K562 (cell line): ENCODE data around the gene TRAF3. TPM values are rescaled to one million over a fixed set of nuclear protein-coding genes. Genes with fewer than 3 reads are reported as not detected.

Experiments
- ATAC-seq: fragments of 200-7000 bp; cut with Tn5 transposase; 3 replicates; pipeline ENCODE4 v1.9.1; 2020; ENCODE audit warnings: moderate library complexity
- BruUV-seq: library from RNA; stranded (reverse); fragments of 400-500 nt; replicated peaks from 2 replicates; lab custom pipeline; 2021; lab: Mats Ljungman, UMichigan
- CTCF ChIA-PET: fragments of 300-600 bp; formaldehyde crosslinking; extraction: SDS; loops from one replicate; lab custom pipeline; 2021; ENCODE audit warnings: low intra/inter-chr PET ratio; lab: Yijun Ruan, JAX
- POLR2A ChIA-PET: fragments of 300-600, 350-650 bp; sonication (Branson Sonifier 250); formaldehyde crosslinking; extraction: SDS; loops from one replicate; lab custom pipeline; 2021; ENCODE audit warnings: antibody characterized with exemption, inconsistent platforms; lab: Yijun Ruan, JAX
- DNase-seq, 4 experiments: peaks; one replicate each; pipeline versions ENCODE4 v3.0.0 to v3.0.0-alpha.2; 2011 to 2018; ENCODE audit warnings: low spot score in 3 of 4, mixed read lengths in 3 of 4; ENCODE audit errors: extremely low read depth in 1 of 4
- FAIRE-seq: peaks from 2 replicates; lab custom pipeline; 2011; peaks lifted over from hg19 to GRCh38; lab: Jason Lieb, UNC
- H2AFZ ChIP-seq: 2 replicates; pipeline ENCODE4 v1.6.0; 2011; ENCODE audit warnings: low read depth, low read length, control low read depth, inconsistent platforms
- H3K27ac ChIP-seq: fragments of 200-600 bp; 3 replicates; pipeline ENCODE4 v1.8.0; 2011; ENCODE audit warnings: low read depth, mild to moderate bottlenecking, control low read depth, inconsistent platforms, low read length, moderate library complexity, mixed read lengths; ENCODE audit errors: extremely low read depth
- H3K27me3 ChIP-seq, 2 experiments: fragments of 300-600 bp in 1 of 2; 2 replicates in 1 of 2; 3 replicates in 1 of 2; pipeline versions ENCODE4 v1.6.0 to v1.8.0; 2011; ENCODE audit warnings: inconsistent platforms in 2 of 2, low read length in 2 of 2, mild to moderate bottlenecking in 1 of 2, mixed read lengths in 1 of 2, moderate library complexity in 1 of 2; ENCODE audit not compliant: control insufficient read depth in 2 of 2, insufficient read depth in 2 of 2
- H3K36me3 ChIP-seq: fragments of 300-600 bp; 3 replicates; pipeline ENCODE4 v1.8.0; 2011; ENCODE audit warnings: mild to moderate bottlenecking, low read length, inconsistent platforms; ENCODE audit not compliant: control insufficient read depth, insufficient read depth
- H3K4me1 ChIP-seq, 2 experiments: fragments of 200-600 bp in 1 of 2; replicated peaks in 1 of 2; 2 replicates in 1 of 2; 3 replicates in 1 of 2; pipeline versions ENCODE4 v1.5.1 to v1.8.0; 2011; ENCODE audit warnings: inconsistent platforms in 2 of 2, low read length in 2 of 2, mild to moderate bottlenecking in 1 of 2, mixed read lengths in 1 of 2, moderate library complexity in 1 of 2; ENCODE audit not compliant: control insufficient read depth in 2 of 2, insufficient read depth in 2 of 2
- H3K4me2 ChIP-seq: 2 replicates; pipeline ENCODE4 v1.6.1; 2011; ENCODE audit warnings: low read length, control low read depth, inconsistent platforms, mixed read lengths; ENCODE audit not compliant: insufficient read depth
- H3K4me3 ChIP-seq: fragments of 200-600 bp; sonication (generic), shearing (Covaris generic); 2 replicates; pipeline ENCODE4 v1.5.1; 2016; ENCODE audit warnings: control low read depth, inconsistent platforms
- H3K79me2 ChIP-seq: fragments of 200-600 bp; 3 replicates; pipeline ENCODE4 v1.8.0; 2011; ENCODE audit warnings: low read length, inconsistent platforms; ENCODE audit not compliant: control insufficient read depth, insufficient read depth
- H3K9ac ChIP-seq, 2 experiments: 2 replicates each; pipeline versions ENCODE4 v1.6.0 to v1.6.1; 2011; ENCODE audit warnings: low read depth in 2 of 2, low read length in 2 of 2, control low read depth in 1 of 2, inconsistent platforms in 1 of 2, mild to moderate bottlenecking in 1 of 2, mixed read lengths in 1 of 2; ENCODE audit not compliant: insufficient read depth in 1 of 2
- H3K9me1 ChIP-seq: one replicate; pipeline ENCODE4 v1.6.0; 2011; ENCODE audit warnings: inconsistent platforms, mild to moderate bottlenecking, low read length, moderate library complexity; ENCODE audit not compliant: control insufficient read depth, insufficient read depth
- H3K9me3 ChIP-seq: replicated peaks from 2 replicates; pipeline ENCODE4 v1.5.1; 2011; ENCODE audit warnings: low read depth, low read length, inconsistent platforms; ENCODE audit not compliant: control insufficient read depth, insufficient read depth
- H4K20me1 ChIP-seq: replicated peaks from 2 replicates; pipeline ENCODE4 v1.6.1; 2011; ENCODE audit warnings: low read length, inconsistent platforms, mixed read lengths; ENCODE audit not compliant: control insufficient read depth, insufficient read depth
- ATF4 ChIP-seq: fragments of 450-650 bp; formaldehyde crosslinking; IDR thresholded peaks from 2 replicates; pipeline ENCODE4 v1.4.0; 2022; ENCODE audit warnings: mild to moderate bottlenecking, moderate library complexity
- C11orf30 ChIP-seq: fragments of 450-650 bp; IDR thresholded peaks from 2 replicates; pipeline ENCODE4 v1.6.1; 2016; ENCODE audit warnings: low read depth, mild to moderate bottlenecking
- CBX2 ChIP-seq: fragments of 200-600 bp; sonication (generic); IDR thresholded peaks from one replicate; pipeline ENCODE4 v1.6.1; 2012; ENCODE audit warnings: mild to moderate bottlenecking, low read length, inconsistent platforms; ENCODE audit not compliant: insufficient read depth, poor library complexity, severe bottlenecking
- CBX8 ChIP-seq: fragments of 200-600 bp; sonication (generic); IDR thresholded peaks from 2 replicates; pipeline ENCODE4 v1.6.1; 2012; ENCODE audit warnings: borderline replicate concordance, mixed run types, low read depth, mild to moderate bottlenecking, moderate library complexity, mixed read lengths, low read length, control low read depth, inconsistent platforms; ENCODE audit not compliant: poor library complexity, severe bottlenecking; ENCODE audit errors: extremely low read depth
- CCNT2 ChIP-seq: IDR thresholded peaks from 2 replicates; pipeline ENCODE4 v1.6.1; 2011; ENCODE audit warnings: borderline replicate concordance, low read depth, mild to moderate bottlenecking, moderate library complexity, mixed read lengths, low read length; ENCODE audit not compliant: insufficient read length; ENCODE audit errors: extremely low read depth
- ID3 ChIP-seq, 2 experiments: fragments of 250-450 bp in 1 of 2; fragments of 450-650 bp in 1 of 2; sonication (Bioruptor Pico) in 1 of 2; IDR thresholded peaks; 2 replicates each; pipeline versions ENCODE4 v1.6.1 to v1.8.0; 2016 to 2021; ENCODE audit warnings: mild to moderate bottlenecking in 2 of 2, moderate library complexity in 2 of 2, missing compliant biosample characterization in 1 of 2, missing genetic modification characterization in 1 of 2
- IRF9 ChIP-seq: fragments of 450-650 bp; IDR thresholded peaks from 2 replicates; pipeline ENCODE4 v1.6.1; 2016; ENCODE audit warnings: missing biosample characterization, missing genetic modification characterization
- KAT7 ChIP-seq: sonication (generic); formaldehyde crosslinking; IDR thresholded peaks from 2 replicates; pipeline ENCODE4 v1.8.0; 2022; ENCODE audit warnings: missing genetic modification reagents, mild to moderate bottlenecking, borderline replicate concordance
- NEUROD1 ChIP-seq: fragments of 150-350 bp; IDR thresholded peaks from 2 replicates; pipeline ENCODE4 v1.6.1; 2014; ENCODE audit warnings: borderline replicate concordance, low read length, low read depth; ENCODE audit not compliant: partially characterized antibody
- STAG1 ChIP-seq: sonication (generic); formaldehyde crosslinking; IDR thresholded peaks from 2 replicates; pipeline ENCODE4 v1.5.0; 2020; ENCODE audit warnings: missing genetic modification reagents, borderline replicate concordance
- ZBTB7A ChIP-seq: IDR thresholded peaks from 2 replicates; pipeline ENCODE4 v1.6.1; 2011; ENCODE audit warnings: low read depth, mild to moderate bottlenecking, low read length, moderate library complexity, borderline replicate concordance; ENCODE audit not compliant: control insufficient read depth
- ZNF133 ChIP-seq: fragments of 250-450 bp; sonication (Bioruptor Pico); IDR thresholded peaks from 2 replicates; pipeline ENCODE4 v1.4.0; 2020; ENCODE audit warnings: mild to moderate bottlenecking
- ZNF239 ChIP-seq: fragments of 250-450 bp; sonication (Bioruptor Pico); IDR thresholded peaks from 2 replicates; pipeline ENCODE4 v1.4.0; 2020; ENCODE audit warnings: mild to moderate bottlenecking
- WGBS: fragments of 100-300 bp; shearing (Covaris generic); methylation state at CpG from one replicate; pipeline ENCODE4 v1.1.6; 2016; ENCODE audit warnings: low coverage, mixed read lengths; ENCODE audit not compliant: insufficient coverage; ENCODE audit errors: missing lambda C conversion rate; 5-methylcytosine and 5-hydroxymethylcytosine counted together
- in situ Hi-C: fragments of 300-500 bp; cut with MboI; formaldehyde crosslinking; loops from 4 replicates; pipeline ENCODE4 v1.15.0; 2018; ENCODE audit warnings: inconsistent platforms, mixed read lengths
- intact Hi-C: fragments of 100-400 bp; cut with micrococcal nuclease; formaldehyde crosslinking; loops from 2 replicates; pipeline ENCODE4 v1.14.2; 2022
- polyA plus RNA-seq, 8 experiments: library from polyadenylated mRNA; depleted of rRNA in 4 of 8; stranded (reverse) in 5 of 8; unstranded in 3 of 8; fragments of >200 nt; fragmentation: Nextera tagmentation in 2 of 8; fragmentation: Illumina TruSeq in 1 of 8; extraction: Ambion mirVana in 2 of 8; extraction: Trizol in 1 of 8; gene quantifications; 2 replicates each; pipeline versions ENCODE4 v1.2.1 to v1.2.3, GENCODE V29; 2011 to 2014; ENCODE audit warnings: inconsistent platforms in 1 of 8, missing spikeins in 1 of 8
- total RNA-seq, 7 experiments: library from RNA; depleted of rRNA in 6 of 7; stranded (reverse); fragments of >200 nt in 6 of 7; fragmentation: Illumina TruSeq in 2 of 7; extraction: Trizol in 2 of 7; gene quantifications; 2 replicates each; pipeline versions ENCODE4 v1.2.1 to v1.2.3, GENCODE V29; 2011 to 2021; ENCODE audit warnings: low replicate concordance in 1 of 7
- TF ChIP-seq, protein P1 (sequence below): sonication (generic); formaldehyde crosslinking; IDR thresholded peaks from 2 replicates; pipeline ENCODE4 v1.8.0; 2022; ENCODE audit warnings: missing genetic modification reagents, mild to moderate bottlenecking, moderate library complexity, borderline replicate concordance
- TF ChIP-seq, protein P2 (sequence below): sonication (generic); formaldehyde crosslinking; IDR thresholded peaks from 2 replicates; pipeline ENCODE4 v1.8.0; 2022; ENCODE audit warnings: mild to moderate bottlenecking, missing genetic modification reagents

TRAF3 gene
- total and polyA plus RNA-seq, 9 of the 15 experiments (the other 6 are each of a cell fraction or from before 2014, with no cell fraction given) = 0.52 to 21.3 (median 9.9) TPM

- TF ChIP-seq NEUROD1 (no peak), ZBTB7A (no peak), CBX2 (no peak)
- TF ChIP-seq, protein P1, sequence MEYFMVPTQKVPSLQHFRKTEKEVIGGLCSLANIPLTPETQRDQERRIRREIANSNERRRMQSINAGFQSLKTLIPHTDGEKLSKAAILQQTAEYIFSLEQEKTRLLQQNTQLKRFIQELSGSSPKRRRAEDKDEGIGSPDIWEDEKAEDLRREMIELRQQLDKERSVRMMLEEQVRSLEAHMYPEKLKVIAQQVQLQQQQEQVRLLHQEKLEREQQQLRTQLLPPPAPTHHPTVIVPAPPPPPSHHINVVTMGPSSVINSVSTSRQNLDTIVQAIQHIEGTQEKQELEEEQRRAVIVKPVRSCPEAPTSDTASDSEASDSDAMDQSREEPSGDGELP = no peak
Observed at GRCh38 chr14:102883089-102883541, 105.9 kb downstream of the TRAF3 start (continued).

DNA sequence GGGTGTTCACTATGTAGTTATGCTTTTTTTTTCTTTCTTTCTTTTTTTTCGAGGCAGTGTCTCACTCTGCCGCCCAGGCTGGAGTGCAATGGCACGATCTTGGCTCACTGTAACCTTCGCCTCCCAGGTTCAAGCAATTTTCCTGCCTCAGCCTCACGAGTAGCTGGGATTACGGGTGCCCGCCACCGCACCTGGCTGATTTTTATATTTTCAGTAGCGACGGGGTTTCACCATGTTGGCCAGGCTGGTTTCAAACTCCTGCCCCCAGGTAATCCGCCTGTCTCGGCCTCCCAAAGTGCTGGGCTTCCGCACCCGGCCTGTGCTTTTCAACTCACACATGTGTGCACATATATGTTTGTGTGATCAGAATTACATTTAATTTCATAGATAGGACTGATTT is 106.3 kb downstream of the TRAF3 start:
- Histone ChIP-seq H2AFZ (no peak overlapping the region), H3K36me3 (peaks cover 6% of the 10 kb centered on the region; the same call in 2 of the 3 replicates), H3K27me3 (no peaks in the 10 kb centered on the region), H3K9ac (no peak overlapping the region), H3K9me3 (no peaks in the 10 kb centered on the region), H3K27ac (no peak overlapping the region), H3K9me1 (no peaks in the 10 kb centered on the region), H3K79me2 (no peaks in the 10 kb centered on the region), H3K4me2 (no peak overlapping the region), H3K4me1 (no peaks in the 10 kb centered on the region), H4K20me1 (no peaks in the 10 kb centered on the region), H3K4me3 (no peak overlapping the region)
- DNase-seq (no peak), ATAC-seq (no peak), FAIRE-seq (no peak)
- no TSS peak for BruUV-seq
- ChIA-PET POLR2A (no interaction called here), CTCF (no interaction called here)
- intact Hi-C loops = no loop called here
- in situ Hi-C loops = no loop called here
- 92% methylated on average over 5 of the region's 14 CpGs for WGBS
- no peak for TF ChIP-seq ZNF133 (CRISPR knock-in tag)
- no peak for TF ChIP-seq CBX8
- TF ChIP-seq, protein P2, sequence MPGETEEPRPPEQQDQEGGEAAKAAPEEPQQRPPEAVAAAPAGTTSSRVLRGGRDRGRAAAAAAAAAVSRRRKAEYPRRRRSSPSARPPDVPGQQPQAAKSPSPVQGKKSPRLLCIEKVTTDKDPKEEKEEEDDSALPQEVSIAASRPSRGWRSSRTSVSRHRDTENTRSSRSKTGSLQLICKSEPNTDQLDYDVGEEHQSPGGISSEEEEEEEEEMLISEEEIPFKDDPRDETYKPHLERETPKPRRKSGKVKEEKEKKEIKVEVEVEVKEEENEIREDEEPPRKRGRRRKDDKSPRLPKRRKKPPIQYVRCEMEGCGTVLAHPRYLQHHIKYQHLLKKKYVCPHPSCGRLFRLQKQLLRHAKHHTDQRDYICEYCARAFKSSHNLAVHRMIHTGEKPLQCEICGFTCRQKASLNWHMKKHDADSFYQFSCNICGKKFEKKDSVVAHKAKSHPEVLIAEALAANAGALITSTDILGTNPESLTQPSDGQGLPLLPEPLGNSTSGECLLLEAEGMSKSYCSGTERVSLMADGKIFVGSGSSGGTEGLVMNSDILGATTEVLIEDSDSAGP (CRISPR knock-in tag) = no peak
- TF ChIP-seq ZNF239 (CRISPR knock-in tag) = no peak
- TF ChIP-seq ID3 (CRISPR knock-in tag; IDR thresholded peaks at IDR 0.05) = no peak
- TF ChIP-seq ID3 (tag; IDR thresholded peaks at IDR 0.05) = no peak
- TF ChIP-seq IRF9 (tag) = no peak
- TF ChIP-seq CCNT2 = no peak
- no peak for TF ChIP-seq KAT7
- TF ChIP-seq STAG1 (CRISPR knock-in tag) = no peak
- no peak for TF ChIP-seq ATF4 (CRISPR knock-in tag)
- TF ChIP-seq C11orf30 = no peak
